ENCODE measurements around the gene AXL. TPM values are rescaled to one million over a fixed set of nuclear protein-coding genes. Genes with fewer than 3 reads are reported as not detected.

AXL gene
- total RNA-seq, 2 donors from 2014 or later = 6.2 to 21.4 TPM

DNA sequence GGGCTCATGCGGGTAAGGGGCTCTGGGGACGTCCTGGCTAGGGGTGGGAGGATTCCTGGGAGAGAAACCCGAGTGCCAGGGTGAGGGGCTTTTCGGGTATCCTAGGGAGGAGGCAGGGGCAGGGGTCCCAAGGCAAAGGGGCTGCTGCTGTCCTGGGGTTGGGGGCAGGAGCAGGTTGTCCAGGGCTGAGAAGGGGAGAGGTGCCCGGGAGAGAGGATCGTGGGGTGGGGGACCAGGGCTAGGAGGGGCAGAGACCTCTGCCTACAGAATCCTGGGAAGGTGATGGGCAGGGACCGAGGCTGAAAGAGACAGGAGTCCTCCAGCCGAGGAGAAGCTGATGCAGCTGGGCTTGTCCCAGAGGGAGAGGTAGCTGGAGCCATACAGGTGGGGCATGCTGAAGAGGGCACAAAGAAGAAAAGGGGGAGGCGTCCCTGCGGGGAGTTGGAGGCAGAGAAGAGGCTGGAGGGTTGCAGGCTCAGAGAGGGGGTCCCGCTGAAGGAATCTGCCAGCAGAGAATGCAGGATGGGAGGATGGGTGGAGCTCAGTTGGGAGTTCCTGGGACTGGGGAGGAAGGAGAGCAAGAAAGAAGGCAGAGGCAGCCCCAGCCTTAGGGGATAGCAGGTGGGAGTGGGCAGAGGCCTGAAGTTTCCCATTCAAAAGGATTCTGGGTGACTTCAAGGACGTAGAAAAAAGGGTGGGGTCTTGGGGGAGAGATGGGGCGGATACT lies 25.4 kb upstream of the AXL start:
- Histone ChIP-seq H3K4me3 (peak overlapping the region; percentile 71), H3K27me3 (no peaks in the 10 kb centered on the region), H3K27ac (peak overlapping the region; percentile 65), H3K36me3 (no peaks in the 10 kb centered on the region), H3K4me1 (peaks cover 5% of the 10 kb centered on the region), H3K9ac (ENCODE audit: low read depth in 2 of 2, low read length in 2 of 2) (peak overlapping the region; percentile 69 to 92), H3K9me3 (no peaks in the 10 kb centered on the region)
- no peak for DNase-seq
- intact Hi-C loops (cut with DNase I) = no loop called here
- TF ChIP-seq, protein P1, sequence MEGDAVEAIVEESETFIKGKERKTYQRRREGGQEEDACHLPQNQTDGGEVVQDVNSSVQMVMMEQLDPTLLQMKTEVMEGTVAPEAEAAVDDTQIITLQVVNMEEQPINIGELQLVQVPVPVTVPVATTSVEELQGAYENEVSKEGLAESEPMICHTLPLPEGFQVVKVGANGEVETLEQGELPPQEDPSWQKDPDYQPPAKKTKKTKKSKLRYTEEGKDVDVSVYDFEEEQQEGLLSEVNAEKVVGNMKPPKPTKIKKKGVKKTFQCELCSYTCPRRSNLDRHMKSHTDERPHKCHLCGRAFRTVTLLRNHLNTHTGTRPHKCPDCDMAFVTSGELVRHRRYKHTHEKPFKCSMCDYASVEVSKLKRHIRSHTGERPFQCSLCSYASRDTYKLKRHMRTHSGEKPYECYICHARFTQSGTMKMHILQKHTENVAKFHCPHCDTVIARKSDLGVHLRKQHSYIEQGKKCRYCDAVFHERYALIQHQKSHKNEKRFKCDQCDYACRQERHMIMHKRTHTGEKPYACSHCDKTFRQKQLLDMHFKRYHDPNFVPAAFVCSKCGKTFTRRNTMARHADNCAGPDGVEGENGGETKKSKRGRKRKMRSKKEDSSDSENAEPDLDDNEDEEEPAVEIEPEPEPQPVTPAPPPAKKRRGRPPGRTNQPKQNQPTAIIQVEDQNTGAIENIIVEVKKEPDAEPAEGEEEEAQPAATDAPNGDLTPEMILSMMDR (IDR thresholded peaks at IDR 0.05) = no peak

DNA sequence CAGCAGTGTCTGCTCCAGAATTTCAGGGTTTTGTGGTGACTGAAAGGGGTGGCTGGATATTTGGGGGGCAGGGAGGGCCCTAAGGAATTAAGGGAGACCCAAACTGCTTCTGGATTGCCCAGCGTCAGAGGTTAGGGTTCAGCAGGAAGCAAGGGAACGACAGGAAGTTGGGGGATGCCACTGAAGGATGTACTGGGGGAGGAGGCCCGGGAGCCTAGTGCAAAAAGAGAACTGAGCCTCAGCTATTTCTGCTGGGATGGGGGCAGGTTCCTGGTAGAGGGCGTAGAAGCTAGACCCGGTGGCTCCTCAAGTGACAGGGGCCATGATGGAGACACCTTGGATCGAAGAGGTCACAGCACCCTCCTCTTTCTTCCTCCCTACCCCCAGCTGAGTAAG lies 24.9 kb upstream of the AXL start:
- Histone ChIP-seq H3K4me3 (peak overlapping the region; percentile 71), H3K9ac (ENCODE audit: low read depth in 2 of 2, low read length in 2 of 2) (peak overlapping the region in 1 of 2 donors; percentile 92), H3K27ac (no peak overlapping the region), H3K36me3 (no peaks in the 10 kb centered on the region), H3K9me3 (no peaks in the 10 kb centered on the region), H3K27me3 (no peaks in the 10 kb centered on the region), H3K4me1 (peaks cover 5% of the 10 kb centered on the region)
- DNase-seq = no peak
- intact Hi-C loops (cut with DNase I) = no loop called here
- TF ChIP-seq, protein P1 (IDR thresholded peaks at IDR 0.05) = no peak

- H3K36me3 ChIP-seq = no peaks in the 10 kb centered on the region
- no peak overlapping the region for H3K4me3 ChIP-seq
- H3K9me3 ChIP-seq = no peaks in the 10 kb centered on the region
- intact Hi-C loops (cut with DNase I) = no loop called here
- no peak for DNase-seq
- no peaks in the 10 kb centered on the region for H3K27me3 ChIP-seq
- no peak overlapping the region for H3K27ac ChIP-seq
- peaks cover 5% of the 10 kb centered on the region for H3K4me1 ChIP-seq
- TF ChIP-seq, protein P1 (IDR thresholded peaks at IDR 0.05) = no peak
- no peak overlapping the region for H3K9ac ChIP-seq (ENCODE audit: low read depth in 2 of 2, low read length in 2 of 2)
These were observed 23.1 kb upstream of the AXL start for GRCh38 chr19:41195675-41196497.

GRCh38 chr19:41198559-41198958 lies 20.5 kb upstream of the AXL start:
- DNase-seq = no peak
- no peaks in the 10 kb centered on the region for H3K27me3 ChIP-seq
- no peak overlapping the region for H3K4me3 ChIP-seq
- H3K4me1 ChIP-seq = no peaks in the 10 kb centered on the region
- TF ChIP-seq, protein P1 (IDR thresholded peaks at IDR 0.05) = no peak
- no peaks in the 10 kb centered on the region for H3K9me3 ChIP-seq
- intact Hi-C loops (cut with DNase I) = no loop called here
- H3K9ac ChIP-seq (ENCODE audit: low read depth in 2 of 2, low read length in 2 of 2) = no peak overlapping the region
- no peaks in the 10 kb centered on the region for H3K36me3 ChIP-seq
- no peak overlapping the region for H3K27ac ChIP-seq

DNA sequence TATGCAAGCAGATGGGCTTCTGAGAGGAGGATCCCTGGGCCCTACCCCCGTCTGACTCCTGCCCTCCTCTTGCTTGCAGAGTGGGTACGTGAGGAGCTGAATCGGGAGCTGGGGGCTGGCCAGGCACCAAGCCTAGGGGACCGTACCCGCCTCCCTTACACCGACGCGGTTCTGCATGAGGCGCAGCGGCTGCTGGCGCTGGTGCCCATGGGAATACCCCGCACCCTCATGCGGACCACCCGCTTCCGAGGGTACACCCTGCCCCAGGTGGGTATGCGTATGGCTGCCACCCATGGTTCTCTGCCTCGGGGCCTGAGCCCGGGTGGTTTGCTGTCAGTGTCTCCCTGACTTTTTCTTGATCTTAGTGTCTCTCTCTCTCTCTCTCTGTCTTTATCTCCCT lies 15.7 kb upstream of the AXL start:
- Histone ChIP-seq H3K27ac (no peak overlapping the region), H3K9me3 (no peaks in the 10 kb centered on the region), H3K9ac (ENCODE audit: low read depth in 2 of 2, low read length in 2 of 2) (no peak overlapping the region), H3K27me3 (no peaks in the 10 kb centered on the region), H3K4me1 (no peaks in the 10 kb centered on the region), H3K36me3 (no peaks in the 10 kb centered on the region), H3K4me3 (no peak overlapping the region)
- TF ChIP-seq, protein P1 (IDR thresholded peaks at IDR 0.05) = no peak
- intact Hi-C loops (cut with DNase I) = no loop called here
- DNase-seq = no peak

Data from colonic mucosa (tissue), 4 donors.